PC-3 (cell line): Measurements from ENCODE around the gene NRARP.
"Not testable (repeated sequence)": the region's sequence is repeated elsewhere in the genome, so short reads cannot be mapped to it uniquely, and the experiment has no call there.

Source experiments
- EZH2 ChIP-seq: fragments of 300-600 bp; sonication (generic); IDR thresholded peaks from one replicate; pipeline ENCODE4 v1.6.1; 2017; ENCODE audit warnings: antibody characterized with exemption, mild to moderate bottlenecking, low read length; ENCODE audit not compliant: unreplicated experiment
- EZH2phosphoT487 ChIP-seq: fragments of 300-600 bp; sonication (generic); IDR thresholded peaks from 2 replicates; pipeline ENCODE4 v1.6.1; 2018; ENCODE audit warnings: mild to moderate bottlenecking, antibody characterized with exemption, low read length, borderline replicate concordance
- TF ChIP-seq, protein P1 (sequence below): fragments of 300-600 bp; sonication (generic); conservative IDR thresholded peaks from 2 replicates; pipeline ENCODE4 v1.5.1; 2017; ENCODE audit warnings: antibody characterized with exemption, low read depth, mild to moderate bottlenecking, low read length

GRCh38 chr9:137262173-137262908, 39.7 kb downstream of the NRARP start:
- TF ChIP-seq, protein P1, sequence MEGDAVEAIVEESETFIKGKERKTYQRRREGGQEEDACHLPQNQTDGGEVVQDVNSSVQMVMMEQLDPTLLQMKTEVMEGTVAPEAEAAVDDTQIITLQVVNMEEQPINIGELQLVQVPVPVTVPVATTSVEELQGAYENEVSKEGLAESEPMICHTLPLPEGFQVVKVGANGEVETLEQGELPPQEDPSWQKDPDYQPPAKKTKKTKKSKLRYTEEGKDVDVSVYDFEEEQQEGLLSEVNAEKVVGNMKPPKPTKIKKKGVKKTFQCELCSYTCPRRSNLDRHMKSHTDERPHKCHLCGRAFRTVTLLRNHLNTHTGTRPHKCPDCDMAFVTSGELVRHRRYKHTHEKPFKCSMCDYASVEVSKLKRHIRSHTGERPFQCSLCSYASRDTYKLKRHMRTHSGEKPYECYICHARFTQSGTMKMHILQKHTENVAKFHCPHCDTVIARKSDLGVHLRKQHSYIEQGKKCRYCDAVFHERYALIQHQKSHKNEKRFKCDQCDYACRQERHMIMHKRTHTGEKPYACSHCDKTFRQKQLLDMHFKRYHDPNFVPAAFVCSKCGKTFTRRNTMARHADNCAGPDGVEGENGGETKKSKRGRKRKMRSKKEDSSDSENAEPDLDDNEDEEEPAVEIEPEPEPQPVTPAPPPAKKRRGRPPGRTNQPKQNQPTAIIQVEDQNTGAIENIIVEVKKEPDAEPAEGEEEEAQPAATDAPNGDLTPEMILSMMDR, result peak; percentile 37; the same call in 1 of the 2 replicates
- TF ChIP-seq EZH2, EZH2phosphoT487: not testable (repeated sequence)
